GM23338 (cell line): Measurements from ENCODE around the gene DCDC1. TPM values are rescaled to one million over a fixed set of nuclear protein-coding genes. Genes with fewer than 3 reads are reported as not detected.

ENCODE experiments used
- ATAC-seq: fragments of 200-7000 bp; cut with Tn5 transposase; 3 replicates; pipeline ENCODE4 v1.9.1; 2020
- DNase-seq: peaks from one replicate; pipeline ENCODE4 v3.0.0-alpha.2; 2015; ENCODE audit warnings: low spot score
- H2AFZ ChIP-seq: fragments of 200-600 bp; sonication (generic); 2 replicates; pipeline ENCODE4 v1.8.0; 2016; ENCODE audit warnings: antibody characterized with exemption, mild to moderate bottlenecking, moderate library complexity
- H3F3A ChIP-seq: fragments of 200-600 bp; sonication (generic); replicated peaks from 2 replicates; pipeline ENCODE4 v1.8.0; 2017; ENCODE audit warnings: antibody characterized with exemption, mixed run types, low read depth
- H3K27ac ChIP-seq: fragments of 200-600 bp; sonication (generic); 2 replicates; pipeline ENCODE4 v1.6.1; 2016; ENCODE audit warnings: low read depth
- H3K27me3 ChIP-seq: fragments of 200-600 bp; sonication (generic); 2 replicates; pipeline ENCODE4 v1.8.0; 2016; ENCODE audit warnings: mild to moderate bottlenecking, mixed run types, moderate library complexity; ENCODE audit not compliant: insufficient read depth
- H3K36me3 ChIP-seq: fragments of 200-600 bp; sonication (generic); 2 replicates; pipeline ENCODE4 v1.8.0; 2016; ENCODE audit warnings: mild to moderate bottlenecking; ENCODE audit not compliant: insufficient read depth
- H3K4me1 ChIP-seq: fragments of 200-600 bp; sonication (generic); 2 replicates; pipeline ENCODE4 v1.8.0; 2016; ENCODE audit warnings: mild to moderate bottlenecking, moderate library complexity; ENCODE audit not compliant: insufficient read depth
- H3K4me2 ChIP-seq: fragments of 200-600 bp; sonication (generic); 2 replicates; pipeline ENCODE4 v1.7.1; 2017; ENCODE audit warnings: mixed run types
- H3K4me3 ChIP-seq: fragments of 200-600 bp; sonication (generic); 2 replicates; pipeline ENCODE4 v1.6.1; 2016; ENCODE audit warnings: mixed run types
- H3K79me2 ChIP-seq: fragments of 200-600 bp; sonication (generic); replicated peaks from 2 replicates; pipeline ENCODE4 v1.8.0; 2017; ENCODE audit warnings: mild to moderate bottlenecking; ENCODE audit not compliant: insufficient read depth
- H3K9me2 ChIP-seq: fragments of 200-600 bp; sonication (generic); 2 replicates; pipeline ENCODE4 v1.8.0; 2017; ENCODE audit not compliant: insufficient read depth
- H4K20me1 ChIP-seq: fragments of 200-600 bp; sonication (generic); replicated peaks from 2 replicates; pipeline ENCODE4 v1.8.0; 2017; ENCODE audit warnings: mild to moderate bottlenecking; ENCODE audit not compliant: insufficient read depth
- H3K27ac Mint-ChIP-seq: 2 replicates; pipeline ENCODE4 v1.8.0; 2020; ENCODE audit warnings: inconsistent platforms, mild to moderate bottlenecking, moderate library complexity, mixed read lengths
- H3K27me3 Mint-ChIP-seq: 3 replicates; pipeline ENCODE4 v1.8.0; 2022; ENCODE audit warnings: low read depth, mild to moderate bottlenecking, moderate library complexity, mixed read lengths, inconsistent platforms; ENCODE audit not compliant: insufficient read depth, poor library complexity
- H3K36me3 Mint-ChIP-seq: 3 replicates; pipeline ENCODE4 v1.8.0; 2021; ENCODE audit warnings: low read depth, mild to moderate bottlenecking, inconsistent platforms, moderate library complexity, mixed read lengths
- H3K4me1 Mint-ChIP-seq: 3 replicates; pipeline ENCODE4 v1.8.0; 2020; ENCODE audit warnings: mild to moderate bottlenecking, inconsistent platforms, mixed read lengths
- H3K4me3 Mint-ChIP-seq: 3 replicates; pipeline ENCODE4 v1.8.0; 2021; ENCODE audit warnings: moderate library complexity, mild to moderate bottlenecking, inconsistent platforms, mixed read lengths
- H3K9me3 Mint-ChIP-seq: 3 replicates; pipeline ENCODE4 v1.8.0; 2020; ENCODE audit warnings: moderate library complexity, mild to moderate bottlenecking, inconsistent platforms, mixed read lengths
- CREB1 ChIP-seq: fragments of 250-450 bp; sonication (Bioruptor Pico); IDR thresholded peaks from 2 replicates; pipeline ENCODE4 v1.5.0; 2020; ENCODE audit warnings: low read depth, mild to moderate bottlenecking, moderate library complexity
- CTCF ChIP-seq, 2 experiments: fragments of 200-600 bp in 1 of 2; sonication (generic) in 1 of 2; conservative IDR thresholded peaks; 2 replicates each; pipeline versions ENCODE4 v1.5.1 to v1.6.1; 2016 to 2017; ENCODE audit warnings: antibody characterized with exemption in 2 of 2, low read depth in 2 of 2, mild to moderate bottlenecking in 2 of 2, moderate library complexity in 1 of 2
- ETS1 ChIP-seq: IDR thresholded peaks from 2 replicates; pipeline ENCODE4 v1.6.1; 2016; ENCODE audit warnings: antibody characterized with exemption
- EZH2phosphoT487 ChIP-seq: fragments of 200-600 bp; sonication (generic); IDR thresholded peaks from one replicate; pipeline ENCODE4 v1.8.1; 2018; ENCODE audit warnings: antibody characterized with exemption; ENCODE audit not compliant: unreplicated experiment
- JUNB ChIP-seq: IDR thresholded peaks from one replicate; pipeline ENCODE4 v1.6.1; 2016; ENCODE audit warnings: antibody characterized with exemption; ENCODE audit not compliant: unreplicated experiment
- NANOG ChIP-seq: IDR thresholded peaks from 2 replicates; pipeline ENCODE4 v1.6.1; 2016; ENCODE audit warnings: antibody characterized with exemption, borderline replicate concordance
- POLR2AphosphoS5 ChIP-seq: IDR thresholded peaks from 2 replicates; pipeline ENCODE4 v1.6.1; 2016; ENCODE audit warnings: antibody characterized with exemption, low read depth
- STAT1 ChIP-seq: IDR thresholded peaks from one replicate; pipeline ENCODE4 v1.6.1; 2016; ENCODE audit warnings: antibody characterized with exemption; ENCODE audit not compliant: unreplicated experiment
- ZNF114 ChIP-seq: fragments of 250-450 bp; sonication (Bioruptor Pico); IDR thresholded peaks from 2 replicates; pipeline ENCODE4 v1.5.0; 2020; ENCODE audit warnings: mild to moderate bottlenecking, moderate library complexity
- ZNF331 ChIP-seq: fragments of 250-450 bp; sonication (Bioruptor Pico); IDR thresholded peaks from 2 replicates; pipeline ENCODE4 v1.5.0; 2020; ENCODE audit warnings: low read depth, mild to moderate bottlenecking, moderate library complexity
- ZNF462 ChIP-seq: fragments of 250-450 bp; sonication (Bioruptor Pico); IDR thresholded peaks from 2 replicates; pipeline ENCODE4 v1.5.0; 2020; ENCODE audit warnings: mild to moderate bottlenecking, moderate library complexity
- polyA plus RNA-seq: library from polyadenylated mRNA; unstranded; fragments of >200 nt; fragmentation: Nextera tagmentation; extraction: Ambion mirVana; gene quantifications from 2 replicates; pipeline ENCODE4 v1.2.1, GENCODE V29; 2016
- total RNA-seq: library from RNA; depleted of rRNA; stranded (reverse); fragments of >200 nt; shearing (Covaris generic); gene quantifications from 2 replicates; pipeline ENCODE4 v1.2.3, GENCODE V29; 2014

The DCDC1 gene
- total and polyA plus RNA-seq, 2 experiments from 2014 or later = 0.56 to 0.58 TPM

- TF ChIP-seq CTCF (conservative IDR thresholded peaks at IDR 0.05; ENCODE audit: low read depth in 2 of 2) = no peak
- TF ChIP-seq NANOG = no peak
- TF ChIP-seq ZNF331 (CRISPR knock-in tag) = no peak
- TF ChIP-seq JUNB = no peak
- no peak for TF ChIP-seq POLR2AphosphoS5
- no peak for TF ChIP-seq EZH2phosphoT487
- no peak for TF ChIP-seq ZNF114 (CRISPR knock-in tag)
- no peak for TF ChIP-seq STAT1
These were observed 65.8 kb downstream of the DCDC1 start (continued) for GRCh38 chr11:31303644-31304180.

- H3K27me3 ChIP-seq = no peaks in the 10 kb centered on the region
- H4K20me1 ChIP-seq = no peaks in the 10 kb centered on the region
- H3F3A ChIP-seq = no peaks in the 10 kb centered on the region
- Mint-ChIP-seq H3K4me1 (no peaks in the 10 kb centered on the region), H3K27me3 (no peaks in the 10 kb centered on the region), H3K9me3 (no peaks in the 10 kb centered on the region), H3K27ac (no peak overlapping the region), H3K36me3 (no peaks in the 10 kb centered on the region), H3K4me3 (no peak overlapping the region)
- ATAC-seq (no peak), DNase-seq (no peak)
- no peak overlapping the region for H3K4me2 ChIP-seq
- H3K36me3 ChIP-seq = no peaks in the 10 kb centered on the region
- no peaks in the 10 kb centered on the region for H3K4me1 ChIP-seq
- no peak overlapping the region for H2AFZ ChIP-seq
- no peak overlapping the region for H3K27ac ChIP-seq
- no peaks in the 10 kb centered on the region for H3K79me2 ChIP-seq
- 0 out of 2 replicates have a peak, but pooled peaks cover 7% of the 10 kb centered on the region for H3K9me2 ChIP-seq
- no peak overlapping the region for H3K4me3 ChIP-seq
- TF ChIP-seq ZNF462 (CRISPR knock-in tag) (no peak), POLR2AphosphoS5 (no peak), JUNB (no peak), ETS1 (no peak), CREB1 (CRISPR knock-in tag) (no peak), ZNF331 (CRISPR knock-in tag) (no peak), STAT1 (no peak), EZH2phosphoT487 (no peak), ZNF114 (CRISPR knock-in tag) (no peak), CTCF (conservative IDR thresholded peaks at IDR 0.05; ENCODE audit: low read depth in 2 of 2) (no peak)
These were observed 67.7 kb downstream of the DCDC1 start for GRCh38 chr11:31301549-31302510.
